ENCODE measurements around the gene MACROH2A1.

The MACROH2A1 gene

DNA sequence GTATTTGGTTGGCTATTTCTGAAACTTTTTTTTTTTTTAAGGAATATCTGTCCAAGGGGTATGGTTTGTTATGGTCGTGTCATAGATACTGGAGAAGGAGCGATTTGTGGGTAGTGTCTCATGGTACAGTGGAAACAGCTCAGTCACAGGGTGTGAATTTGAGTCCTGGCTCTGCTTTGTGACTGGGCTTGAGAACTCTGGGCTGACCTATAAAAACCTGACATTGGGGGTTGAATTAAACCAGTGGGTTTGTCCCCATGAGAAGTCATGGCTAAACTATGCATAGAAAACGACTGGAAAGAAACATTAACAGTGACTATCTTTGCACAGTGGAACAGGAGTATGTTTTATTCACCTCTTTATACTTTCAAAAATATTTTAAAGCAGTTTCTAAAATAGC, 54.7 kb downstream of the MACROH2A1 start:
- Histone ChIP-seq H3K9me3 (replicated peaks; ENCODE audit: insufficient read depth, low read length) (no peaks in the 10 kb centered on the region), H3F3A (ENCODE audit: insufficient read depth, low read length) (no peaks in the 10 kb centered on the region), H2AFZ (ENCODE audit: low read length) (no peak overlapping the region), H3K36me3 (replicated peaks; ENCODE audit: insufficient read depth, low read length) (peaks cover 23% of the 10 kb centered on the region; the same call in 1 of the 2 replicates), H3K4me1 (ENCODE audit: low read length) (no peaks in the 10 kb centered on the region), H3K27ac (ENCODE audit: low read length) (no peak overlapping the region), H3K9ac (ENCODE audit: low read length) (no peak overlapping the region), H3K9me2 (replicated peaks; ENCODE audit: insufficient read depth, low read length) (no peaks in the 10 kb centered on the region), H3K79me2 (ENCODE audit: low read length) (peaks cover 12% of the 10 kb centered on the region), H4K20me1 (ENCODE audit: insufficient read depth, low read length) (no peaks in the 10 kb centered on the region), H3K27me3 (replicated peaks; ENCODE audit: insufficient read depth, low read length) (no peaks in the 10 kb centered on the region), H3K4me3 (ENCODE audit: low read length) (no peak overlapping the region), H3K4me2 (ENCODE audit: low read depth, low read length) (no peak overlapping the region)
- TF ChIP-seq EZH2phosphoT487 (IDR thresholded peaks at IDR 0.05; ENCODE audit: low read length) (no peak), EZH2 (optimal IDR thresholded peaks at IDR 0.05; ENCODE audit: low read depth, low read length) (no peak)
- TF ChIP-seq, protein P1, sequence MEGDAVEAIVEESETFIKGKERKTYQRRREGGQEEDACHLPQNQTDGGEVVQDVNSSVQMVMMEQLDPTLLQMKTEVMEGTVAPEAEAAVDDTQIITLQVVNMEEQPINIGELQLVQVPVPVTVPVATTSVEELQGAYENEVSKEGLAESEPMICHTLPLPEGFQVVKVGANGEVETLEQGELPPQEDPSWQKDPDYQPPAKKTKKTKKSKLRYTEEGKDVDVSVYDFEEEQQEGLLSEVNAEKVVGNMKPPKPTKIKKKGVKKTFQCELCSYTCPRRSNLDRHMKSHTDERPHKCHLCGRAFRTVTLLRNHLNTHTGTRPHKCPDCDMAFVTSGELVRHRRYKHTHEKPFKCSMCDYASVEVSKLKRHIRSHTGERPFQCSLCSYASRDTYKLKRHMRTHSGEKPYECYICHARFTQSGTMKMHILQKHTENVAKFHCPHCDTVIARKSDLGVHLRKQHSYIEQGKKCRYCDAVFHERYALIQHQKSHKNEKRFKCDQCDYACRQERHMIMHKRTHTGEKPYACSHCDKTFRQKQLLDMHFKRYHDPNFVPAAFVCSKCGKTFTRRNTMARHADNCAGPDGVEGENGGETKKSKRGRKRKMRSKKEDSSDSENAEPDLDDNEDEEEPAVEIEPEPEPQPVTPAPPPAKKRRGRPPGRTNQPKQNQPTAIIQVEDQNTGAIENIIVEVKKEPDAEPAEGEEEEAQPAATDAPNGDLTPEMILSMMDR (IDR thresholded peaks at IDR 0.05; ENCODE audit: low read length), result no peak
- no peak for DNase-seq

DNA sequence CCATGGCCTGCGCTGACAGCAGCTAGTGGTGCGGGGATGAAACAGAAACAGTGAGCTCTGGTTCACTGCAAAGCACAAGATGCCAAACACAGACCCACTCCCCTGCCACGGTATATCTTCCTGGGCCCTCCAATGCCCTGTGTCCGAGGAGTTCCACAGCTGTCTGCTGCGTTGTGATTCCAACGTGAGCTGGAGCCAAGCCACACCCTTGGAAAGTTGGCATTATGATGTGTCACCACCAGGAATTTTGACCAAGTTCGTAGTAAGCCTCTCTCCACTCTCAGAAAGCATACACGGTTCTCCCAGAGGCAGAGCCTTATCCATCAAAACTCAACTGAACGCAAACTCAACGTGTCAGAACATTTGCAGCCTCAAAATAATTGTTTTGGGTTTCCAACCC, 55.6 kb downstream of the MACROH2A1 start:
- H3K9me2 ChIP-seq (replicated peaks; ENCODE audit: insufficient read depth, low read length), result no peaks in the 10 kb centered on the region
- H3K79me2 ChIP-seq (ENCODE audit: low read length), result peaks cover 8% of the 10 kb centered on the region
- H3K4me3 ChIP-seq (ENCODE audit: low read length), result no peak overlapping the region
- peaks cover 29% of the 10 kb centered on the region; the same call in 1 of the 2 replicates for H3K36me3 ChIP-seq (replicated peaks; ENCODE audit: insufficient read depth, low read length)
- H2AFZ ChIP-seq (ENCODE audit: low read length), result no peak overlapping the region
- TF ChIP-seq EZH2phosphoT487 (IDR thresholded peaks at IDR 0.05; ENCODE audit: low read length) (no peak), EZH2 (optimal IDR thresholded peaks at IDR 0.05; ENCODE audit: low read depth, low read length) (no peak)
- TF ChIP-seq, protein P1 (IDR thresholded peaks at IDR 0.05; ENCODE audit: low read length), result no peak
- H3K27ac ChIP-seq (ENCODE audit: low read length), result no peak overlapping the region
- no peaks in the 10 kb centered on the region for H3K4me1 ChIP-seq (ENCODE audit: low read length)
- H3K4me2 ChIP-seq (ENCODE audit: low read depth, low read length), result no peak overlapping the region
- no peaks in the 10 kb centered on the region for H3K27me3 ChIP-seq (replicated peaks; ENCODE audit: insufficient read depth, low read length)
- H3K9ac ChIP-seq (ENCODE audit: low read length), result no peak overlapping the region
- no peaks in the 10 kb centered on the region for H3F3A ChIP-seq (ENCODE audit: insufficient read depth, low read length)
- no peaks in the 10 kb centered on the region for H4K20me1 ChIP-seq (ENCODE audit: insufficient read depth, low read length)
- no peak for DNase-seq
- no peaks in the 10 kb centered on the region for H3K9me3 ChIP-seq (replicated peaks; ENCODE audit: insufficient read depth, low read length)

- no peaks in the 10 kb centered on the region for H3K27me3 ChIP-seq (replicated peaks; ENCODE audit: insufficient read depth, low read length)
- no peaks in the 10 kb centered on the region for H3F3A ChIP-seq (ENCODE audit: insufficient read depth, low read length)
- no peak for TF ChIP-seq EZH2phosphoT487 (IDR thresholded peaks at IDR 0.05; ENCODE audit: low read length)
- no peak for TF ChIP-seq EZH2 (optimal IDR thresholded peaks at IDR 0.05; ENCODE audit: low read depth, low read length)
- TF ChIP-seq, protein P1 (IDR thresholded peaks at IDR 0.05; ENCODE audit: low read length), result no peak
- H3K4me1 ChIP-seq (ENCODE audit: low read length), result no peaks in the 10 kb centered on the region
- H3K4me3 ChIP-seq (ENCODE audit: low read length), result no peak overlapping the region
- H3K27ac ChIP-seq (ENCODE audit: low read length), result no peak overlapping the region
- H2AFZ ChIP-seq (ENCODE audit: low read length), result no peak overlapping the region
- peaks cover 4% of the 10 kb centered on the region; the same call in 1 of the 2 replicates for H3K79me2 ChIP-seq (ENCODE audit: low read length)
- no peak overlapping the region for H3K4me2 ChIP-seq (ENCODE audit: low read depth, low read length)
- H4K20me1 ChIP-seq (ENCODE audit: insufficient read depth, low read length), result no peaks in the 10 kb centered on the region
- peaks cover 29% of the 10 kb centered on the region; the same call in 1 of the 2 replicates for H3K36me3 ChIP-seq (replicated peaks; ENCODE audit: insufficient read depth, low read length)
- no peak for DNase-seq
- H3K9me2 ChIP-seq (replicated peaks; ENCODE audit: insufficient read depth, low read length), result no peaks in the 10 kb centered on the region
- no peaks in the 10 kb centered on the region for H3K9me3 ChIP-seq (replicated peaks; ENCODE audit: insufficient read depth, low read length)
- H3K9ac ChIP-seq (ENCODE audit: low read length), result no peak overlapping the region
These were observed 56.5 kb downstream of the MACROH2A1 start for GRCh38 chr5:135342551-135342875.
